H9 (cell line): ENCODE results near the gene RFPL3. TPM values are rescaled to one million over a fixed set of nuclear protein-coding genes. Genes with fewer than 3 reads are reported as not detected.

Experiments used
- DNase-seq: peaks from one replicate; pipeline ENCODE4 v3.0.0-alpha.2; 2017
- H2AFZ ChIP-seq: one replicate; pipeline ENCODE4 v1.6.1; 2013; ENCODE audit warnings: mild to moderate bottlenecking, low read length, control low read depth, moderate library complexity
- H2AK5ac ChIP-seq: 2 replicates; pipeline ENCODE4 v1.6.1; 2013; ENCODE audit warnings: low read length, control low read depth, mixed read lengths; ENCODE audit not compliant: insufficient read length
- H2BK120ac ChIP-seq: one replicate; pipeline ENCODE4 v1.6.1; 2013; ENCODE audit warnings: low read depth, mild to moderate bottlenecking, low read length, control low read depth, inconsistent platforms; ENCODE audit not compliant: poor library complexity, severe bottlenecking
- H2BK12ac ChIP-seq: 2 replicates; pipeline ENCODE4 v1.6.1; 2013; ENCODE audit warnings: low read length, control low read depth, mixed read lengths, low read depth; ENCODE audit not compliant: insufficient read length
- H2BK15ac ChIP-seq: 2 replicates; pipeline ENCODE4 v1.6.1; 2013; ENCODE audit warnings: low read depth, low read length, control low read depth
- H2BK20ac ChIP-seq: one replicate; pipeline ENCODE4 v1.6.1; 2013; ENCODE audit warnings: low read depth, mild to moderate bottlenecking, low read length, control low read depth, inconsistent platforms; ENCODE audit not compliant: poor library complexity, severe bottlenecking
- H2BK5ac ChIP-seq: 2 replicates; pipeline ENCODE4 v1.6.1; 2013; ENCODE audit warnings: low read length, control low read depth, mixed read lengths; ENCODE audit not compliant: insufficient read length
- H3K14ac ChIP-seq: 2 replicates; pipeline ENCODE4 v1.6.1; 2013; ENCODE audit warnings: low read length, control low read depth; ENCODE audit not compliant: insufficient read depth
- H3K18ac ChIP-seq: 2 replicates; pipeline ENCODE4 v1.6.1; 2013; ENCODE audit warnings: low read depth, mild to moderate bottlenecking, mixed read lengths, low read length, control low read depth; ENCODE audit not compliant: insufficient read length
- H3K23ac ChIP-seq: 2 replicates; pipeline ENCODE4 v1.6.1; 2013; ENCODE audit warnings: low read length, control low read depth, mixed read lengths, low read depth; ENCODE audit not compliant: insufficient read length
- H3K23me2 ChIP-seq: 2 replicates; pipeline ENCODE4 v1.6.1; 2013; ENCODE audit warnings: low read depth, mild to moderate bottlenecking, mixed read lengths, low read length, control low read depth; ENCODE audit not compliant: insufficient read length, poor library complexity, severe bottlenecking
- H3K27ac ChIP-seq: 2 replicates; pipeline ENCODE4 v1.5.1; 2013; ENCODE audit warnings: low read length, control low read depth, mixed read lengths, low read depth; ENCODE audit not compliant: insufficient read length
- H3K27me3 ChIP-seq: 2 replicates; pipeline ENCODE4 v1.6.1; 2013; ENCODE audit warnings: low read length, control low read depth, inconsistent platforms; ENCODE audit not compliant: insufficient read depth
- H3K4ac ChIP-seq: 2 replicates; pipeline ENCODE4 v1.6.1; 2013; ENCODE audit warnings: low read depth, mild to moderate bottlenecking, control low read depth, inconsistent platforms, low read length, moderate library complexity
- H3K4me1 ChIP-seq: 2 replicates; pipeline ENCODE4 v1.6.1; 2013; ENCODE audit warnings: low read length, control low read depth, inconsistent platforms; ENCODE audit not compliant: insufficient read depth
- H3K4me2 ChIP-seq: 2 replicates; pipeline ENCODE4 v1.6.1; 2013; ENCODE audit warnings: low read length, control low read depth, mixed read lengths; ENCODE audit not compliant: insufficient read length, insufficient read depth
- H3K56ac ChIP-seq: 2 replicates; pipeline ENCODE4 v1.6.1; 2013; ENCODE audit warnings: low read depth, mild to moderate bottlenecking, mixed read lengths, low read length, control low read depth; ENCODE audit not compliant: insufficient read length
- H3K79me1 ChIP-seq: 2 replicates; pipeline ENCODE4 v1.6.1; 2013; ENCODE audit warnings: low read depth, mild to moderate bottlenecking, moderate library complexity, low read length, control low read depth, inconsistent platforms; ENCODE audit not compliant: insufficient read depth, poor library complexity, severe bottlenecking
- H3K79me2 ChIP-seq: 2 replicates; pipeline ENCODE4 v1.6.1; 2013; ENCODE audit warnings: low read length, control low read depth, inconsistent platforms; ENCODE audit not compliant: insufficient read depth
- H3K9ac ChIP-seq: 2 replicates; pipeline ENCODE4 v1.6.1; 2013; ENCODE audit warnings: low read length, control low read depth, mixed read lengths; ENCODE audit not compliant: insufficient read length; ENCODE audit errors: extremely low read depth
- H3K9me3 ChIP-seq: one replicate; pipeline ENCODE4 v1.6.1; 2013; ENCODE audit warnings: low read depth, low read length, inconsistent platforms; ENCODE audit not compliant: control insufficient read depth
- H3T11ph ChIP-seq: one replicate; pipeline ENCODE4 v1.6.1; 2013; ENCODE audit warnings: mild to moderate bottlenecking, low read length, control low read depth, inconsistent platforms
- H4K20me1 ChIP-seq: one replicate; pipeline ENCODE4 v1.6.1; 2013; ENCODE audit not compliant: control insufficient read depth, insufficient read length, insufficient read depth
- H4K5ac ChIP-seq: 2 replicates; pipeline ENCODE4 v1.6.1; 2013; ENCODE audit warnings: low read depth, mild to moderate bottlenecking, mixed read lengths, low read length, control low read depth; ENCODE audit not compliant: insufficient read length
- H4K8ac ChIP-seq: replicated peaks from 2 replicates; pipeline ENCODE4 v1.6.1; 2013; ENCODE audit warnings: low read length, control low read depth, mixed read lengths, low read depth; ENCODE audit not compliant: insufficient read length
- H4K91ac ChIP-seq: 2 replicates; pipeline ENCODE4 v1.6.1; 2013; ENCODE audit warnings: low read depth, mild to moderate bottlenecking, moderate library complexity, mixed read lengths, low read length, control low read depth; ENCODE audit not compliant: insufficient read length
- H3K27ac Mint-ChIP-seq, 3 experiments: 2 replicates in 2 of 3; 3 replicates in 1 of 3; pipeline ENCODE4 v1.8.0; 2020 to 2021; ENCODE audit warnings: mixed read lengths in 3 of 3, mild to moderate bottlenecking in 1 of 3, moderate library complexity in 1 of 3
- H3K27me3 Mint-ChIP-seq: 2 replicates; pipeline ENCODE4 v1.8.0; 2021; ENCODE audit warnings: low read depth, mild to moderate bottlenecking, moderate library complexity, mixed read lengths
- H3K36me3 Mint-ChIP-seq, 3 experiments: 2 replicates in 2 of 3; 3 replicates in 1 of 3; pipeline ENCODE4 v1.8.0; 2020 to 2021; ENCODE audit warnings: low read depth in 3 of 3, mixed read lengths in 3 of 3; ENCODE audit not compliant: insufficient read depth in 1 of 3
- H3K4me1 Mint-ChIP-seq, 2 experiments: 2 replicates each; pipeline ENCODE4 v1.8.0; 2020; ENCODE audit warnings: mixed read lengths in 2 of 2
- H3K4me3 Mint-ChIP-seq, 2 experiments: 2 replicates in 1 of 2; 3 replicates in 1 of 2; pipeline ENCODE4 v1.8.0; 2020 to 2021; ENCODE audit warnings: mild to moderate bottlenecking in 2 of 2, mixed read lengths in 2 of 2, moderate library complexity in 1 of 2
- H3K9me3 Mint-ChIP-seq, 2 experiments: 2 replicates in 1 of 2; 3 replicates in 1 of 2; pipeline ENCODE4 v1.8.0; 2020; ENCODE audit warnings: mild to moderate bottlenecking in 2 of 2, mixed read lengths in 2 of 2, moderate library complexity in 1 of 2
- CTCF ChIP-seq: fragments of 200-600 bp; sonication (generic); conservative IDR thresholded peaks from 3 replicates; pipeline ENCODE4 v1.8.0; 2021; ENCODE audit warnings: antibody characterized with exemption, mild to moderate bottlenecking
- WGBS: extraction: QIAGEN DNeasy Blood & Tissue Kit; methylation state at CpG from one replicate; pipeline ENCODE4 v1.1.7; 2013; ENCODE audit warnings: missing lambda C conversion rate, low lambda C conversion rate, mixed read lengths; ENCODE audit not compliant: insufficient read length; ENCODE audit errors: extremely low coverage; 5-methylcytosine and 5-hydroxymethylcytosine counted together
- total RNA-seq: library from RNA; stranded (reverse); gene quantifications from 2 replicates; pipeline ENCODE4 v1.2.1, GENCODE V29; 2021

Gene RFPL3
- total RNA-seq, 1 experiment from 2014 or later, result not detected

DNA sequence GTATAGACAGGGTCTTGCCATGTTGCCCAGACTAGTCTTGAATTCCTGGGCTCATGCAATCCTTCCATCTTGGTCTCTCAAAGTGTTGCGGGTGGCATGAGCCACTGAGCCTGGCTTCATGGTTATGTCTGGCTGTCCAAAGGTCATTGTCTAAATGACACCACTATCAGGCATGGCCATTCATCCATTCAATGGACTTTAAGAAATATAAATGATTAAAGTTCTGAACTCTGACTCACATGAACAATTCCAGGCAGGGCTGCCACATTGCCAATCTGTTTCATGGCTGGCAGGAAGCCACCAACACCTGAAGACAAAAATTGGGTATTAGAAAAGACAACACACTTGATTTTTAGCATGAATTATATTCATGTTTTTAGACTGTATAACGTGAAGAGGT lies 50.3 kb downstream of the RFPL3 start:
- no peak for TF ChIP-seq CTCF
- Histone ChIP-seq H4K20me1 (no peaks in the 10 kb centered on the region), H4K8ac (no peak overlapping the region), H2BK20ac (no peak overlapping the region), H3K27me3 (no peaks in the 10 kb centered on the region), H3K27ac (no peak overlapping the region), H3K79me1 (peaks cover 12% of the 10 kb centered on the region), H2AK5ac (no peak overlapping the region), H3K23ac (no peak overlapping the region), H2BK12ac (no peak overlapping the region), H3K4me1 (0 out of 2 replicates have a peak, but pooled peaks cover 4% of the 10 kb centered on the region), H3K79me2 (peaks cover 13% of the 10 kb centered on the region; the same call in 1 of the 2 replicates), H4K91ac (no peak overlapping the region), H2BK120ac (no peak overlapping the region), H3K23me2 (peaks cover 4% of the 10 kb centered on the region), H3K9ac (no peak overlapping the region), H2BK15ac (no peak overlapping the region), H3K4me2 (no peak overlapping the region), H2BK5ac (no peak overlapping the region), H3K4ac (no peak overlapping the region), H3T11ph (no peak overlapping the region), H2AFZ (no peak overlapping the region), H3K56ac (no peak overlapping the region), H3K18ac (no peak overlapping the region), H3K14ac (no peak overlapping the region), H3K9me3 (no peaks in the 10 kb centered on the region), H4K5ac (no peak overlapping the region)
- no peaks in the 10 kb centered on the region for H3K27me3 Mint-ChIP-seq
- peaks cover 23 to 66% (median 52%) of the 10 kb centered on the region in 3 experiments; a peak in 6 of 7 replicates for H3K36me3 Mint-ChIP-seq
- DNase-seq, result no peak
- H3K27ac Mint-ChIP-seq, result peak overlapping the region in 1 of 3 experiments; percentile 15; a peak in 1 of 7 replicates
- no peaks in the 10 kb centered on the region for H3K9me3 Mint-ChIP-seq
- no peak overlapping the region for H3K4me3 Mint-ChIP-seq
- WGBS, result no CpG with 5 or more reads among the region's 2 CpGs
- peaks cover 13 to 16% of the 10 kb centered on the region in 2 experiments for H3K4me1 Mint-ChIP-seq
